GM19025 (cell line): ENCODE data around the gene APBB2.

Experiments used
- ATAC-seq: cut with Tn5 transposase; IDR thresholded peaks from one replicate; pipeline ENCODE4 v1.9.1; 2021; ENCODE audit warnings: mild to moderate bottlenecking, low read depth, moderate library complexity; ENCODE audit not compliant: unreplicated experiment

APBB2 gene

DNA sequence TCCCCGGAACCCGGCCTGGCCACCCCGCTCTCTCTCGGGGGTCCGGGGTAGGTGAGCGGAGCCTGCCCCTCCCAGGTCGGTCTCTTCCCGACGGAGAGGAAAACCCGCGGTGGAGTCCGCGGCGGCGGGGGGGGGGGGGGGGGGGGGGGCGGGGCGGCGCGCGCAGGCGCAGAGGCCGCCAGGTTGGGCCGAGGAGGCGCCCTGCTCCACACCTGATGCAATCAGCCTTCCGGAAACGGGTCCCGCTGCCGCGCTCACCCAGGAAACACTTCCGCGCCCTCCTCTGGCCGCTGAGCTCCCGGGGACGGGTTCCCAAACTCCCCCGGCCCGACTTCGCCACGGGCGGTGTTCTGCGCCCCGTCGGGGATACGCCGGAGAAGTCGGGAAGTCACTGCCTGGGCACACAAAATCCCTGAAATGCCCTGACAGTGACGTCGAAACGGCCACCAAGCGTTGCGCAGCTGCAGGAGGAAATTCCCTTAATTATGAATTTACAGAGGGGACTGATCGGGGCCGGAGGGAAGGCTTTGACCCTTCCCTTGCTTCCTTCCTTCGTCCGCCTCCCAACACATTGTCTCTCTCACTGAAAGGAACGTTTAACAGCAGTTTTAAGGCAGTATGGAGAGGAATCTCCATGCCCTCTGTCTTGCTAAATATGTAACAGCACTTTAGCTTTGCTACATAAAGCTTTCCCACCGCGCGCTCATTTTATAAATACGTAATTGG, 2.1 kb upstream of the APBB2 start:
- peak; percentile 43 for ATAC-seq

DNA sequence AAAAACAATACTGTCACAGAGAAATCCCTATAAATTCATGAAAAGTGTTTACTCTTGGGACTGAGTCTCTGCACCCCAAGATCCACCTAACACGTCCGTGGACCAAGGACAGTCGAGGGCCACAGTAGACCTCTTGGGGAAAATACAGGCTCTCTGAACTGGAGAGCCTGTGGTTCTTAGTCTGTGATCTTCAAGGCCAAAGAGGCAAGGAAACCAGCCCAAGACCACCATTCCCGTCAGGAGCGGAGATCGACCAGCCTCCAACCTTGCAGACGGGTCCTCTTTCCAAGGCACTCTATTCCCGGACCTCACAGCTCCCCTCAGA, 1.6 kb upstream of the APBB2 start:
- no peak for ATAC-seq

DNA sequence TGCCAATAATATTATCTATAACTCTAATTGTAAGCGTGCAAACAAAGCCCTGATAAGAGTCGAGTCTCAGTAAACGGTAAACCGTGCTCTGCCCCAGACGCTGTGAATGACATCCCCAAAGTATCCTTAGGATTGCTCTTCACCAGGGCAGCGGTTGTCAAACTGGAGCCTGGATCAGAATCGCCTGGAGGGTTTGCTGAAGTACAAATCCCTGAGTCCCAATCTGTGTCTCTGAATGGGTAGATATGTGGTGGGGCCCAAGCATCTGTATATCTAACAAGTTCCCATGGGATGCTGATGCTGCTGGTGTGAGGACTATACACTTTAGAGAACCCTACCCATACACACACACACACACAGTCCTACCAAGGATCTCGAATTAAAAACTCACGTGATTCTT, 813 bp upstream of the APBB2 start:
- ATAC-seq, result no peak

DNA sequence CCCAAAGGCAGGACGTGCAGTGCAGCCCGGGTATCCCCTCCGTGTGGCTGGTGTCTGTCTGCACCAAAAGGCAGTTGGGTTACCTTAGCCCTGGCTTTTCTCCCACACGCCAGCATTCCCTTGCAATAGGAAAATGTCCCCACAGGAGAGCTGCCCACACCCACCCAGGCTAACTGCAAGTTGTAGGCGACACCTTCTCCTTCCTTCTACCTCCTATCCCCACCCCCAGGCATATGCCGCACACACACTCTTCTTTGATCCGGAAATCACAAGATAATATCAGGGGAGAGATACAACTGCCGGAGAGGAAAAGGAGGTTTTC, 444 bp upstream of the APBB2 start:
- ATAC-seq, result no peak

DNA sequence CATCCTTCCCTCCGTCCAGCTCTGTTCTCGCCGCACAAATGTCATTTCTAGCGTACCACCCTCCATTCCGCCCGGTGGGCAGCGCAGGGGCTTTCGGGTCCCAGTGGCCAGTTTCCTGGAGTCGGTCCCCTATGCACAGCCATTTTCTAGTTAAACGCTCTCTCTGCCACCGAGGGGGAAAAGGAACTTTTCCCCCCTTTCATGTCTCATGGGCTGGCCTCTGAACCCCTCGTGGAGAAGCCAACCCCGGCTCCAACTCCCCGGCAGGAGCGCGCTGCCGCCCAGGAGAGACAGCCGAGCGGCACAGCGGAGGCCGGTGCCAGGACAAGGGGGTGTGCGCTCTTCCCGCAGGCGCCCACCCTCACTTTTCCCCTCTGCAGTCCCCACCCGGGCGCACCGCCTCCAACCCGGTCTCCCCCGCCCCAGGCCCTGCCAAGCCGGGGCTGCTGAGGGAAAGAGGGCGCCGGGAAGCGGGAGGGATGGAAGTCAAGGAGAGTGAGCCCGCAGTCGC, 662 bp downstream of the APBB2 start:
- peak; percentile 14 for ATAC-seq

DNA sequence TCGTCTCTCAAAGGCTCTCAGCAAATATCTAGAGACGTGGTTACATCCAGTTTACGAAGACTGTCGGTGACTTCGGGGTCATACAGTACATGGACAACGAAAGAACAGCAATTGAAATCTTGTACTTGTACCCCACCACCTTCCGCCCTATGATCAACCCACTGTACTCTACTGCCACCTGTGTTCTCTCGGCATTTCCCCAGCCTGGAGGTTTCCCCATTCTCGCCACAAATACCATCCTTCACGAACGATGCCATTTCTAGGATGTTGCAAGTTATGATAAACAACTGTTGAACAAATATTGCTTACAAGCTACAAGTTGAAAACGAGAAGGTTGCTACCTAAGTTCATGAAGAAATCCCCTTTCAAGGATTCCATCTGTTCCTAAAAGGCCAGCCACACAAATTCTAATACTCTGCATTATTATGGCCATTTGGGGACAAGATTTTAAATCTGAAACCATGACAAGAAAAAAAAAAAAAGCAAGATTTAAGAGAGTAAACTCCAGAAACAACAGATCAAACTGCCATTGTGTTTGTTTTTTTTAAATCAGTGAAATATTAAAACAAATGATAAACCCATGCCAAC, 1.6 kb downstream of the APBB2 start:
- no peak for ATAC-seq

DNA sequence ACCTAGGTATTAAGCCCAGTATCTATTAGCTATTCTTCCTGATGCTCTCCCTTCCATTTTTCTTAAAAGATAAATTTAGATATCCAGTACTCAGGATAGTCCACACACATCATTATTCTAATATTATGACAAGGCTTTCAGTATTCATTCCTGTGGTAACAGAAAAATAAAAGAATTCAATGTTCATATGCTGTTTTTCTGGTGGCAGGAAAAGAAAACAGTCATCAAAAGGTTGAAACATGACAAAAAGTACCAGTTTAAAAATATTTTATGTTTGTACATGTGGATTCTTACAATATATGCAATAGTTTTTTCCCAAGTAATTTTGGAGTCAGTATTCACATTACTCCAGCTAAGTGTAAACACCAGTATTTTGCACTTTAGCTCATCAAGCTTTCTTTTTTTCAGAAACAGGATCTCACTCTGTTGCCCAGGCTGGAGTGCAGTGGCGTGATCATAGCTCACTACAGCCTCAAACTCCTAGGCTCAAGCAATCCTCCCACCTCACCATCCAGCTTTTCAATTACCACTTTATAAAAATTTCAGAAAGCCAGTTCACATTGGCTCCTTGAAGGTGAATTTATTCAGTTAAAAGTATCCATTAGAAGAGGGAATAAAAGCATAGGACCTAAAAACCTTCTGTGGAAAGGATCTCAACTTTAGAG, 2.3 kb downstream of the APBB2 start:
- ATAC-seq, result no peak

DNA sequence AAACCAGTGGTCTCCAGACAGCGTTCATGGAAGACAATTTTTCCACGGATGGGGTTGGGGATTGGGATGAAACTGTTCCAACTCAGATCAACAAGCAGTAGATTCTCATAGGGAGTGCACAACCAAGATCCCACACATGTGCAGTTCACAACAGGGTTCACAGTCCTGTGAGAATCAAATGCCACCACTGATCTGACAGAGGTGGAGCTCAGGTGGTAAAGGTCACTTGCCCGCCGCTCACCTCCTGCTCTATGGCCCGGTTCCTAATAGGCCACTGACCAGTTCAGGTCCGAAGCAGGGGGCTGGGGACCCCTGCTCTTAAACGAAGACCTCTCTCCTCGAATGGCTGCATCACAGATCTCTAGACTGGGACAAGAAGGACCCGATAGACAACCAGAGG, 4.4 kb downstream of the APBB2 start:
- ATAC-seq, result no peak

DNA sequence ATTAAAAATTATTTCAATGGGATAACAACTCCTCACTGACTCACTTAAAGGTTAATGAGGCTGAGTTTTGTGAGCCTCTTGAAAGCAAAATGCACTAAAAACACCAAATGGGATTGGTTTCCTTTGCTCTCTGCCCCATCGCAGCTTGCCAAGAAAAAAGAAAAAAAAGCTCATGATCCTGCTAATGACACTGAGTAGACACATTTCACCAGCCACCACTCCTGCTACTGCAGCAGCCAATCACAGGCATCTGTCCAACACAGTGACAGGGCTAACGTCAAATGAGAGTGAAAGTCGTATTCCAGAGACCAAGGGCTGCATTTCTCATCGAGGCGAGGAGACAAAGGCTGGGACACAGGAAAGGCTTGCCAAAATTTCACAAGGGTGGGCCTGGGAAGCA, 5.2 kb downstream of the APBB2 start:
- no peak for ATAC-seq

DNA sequence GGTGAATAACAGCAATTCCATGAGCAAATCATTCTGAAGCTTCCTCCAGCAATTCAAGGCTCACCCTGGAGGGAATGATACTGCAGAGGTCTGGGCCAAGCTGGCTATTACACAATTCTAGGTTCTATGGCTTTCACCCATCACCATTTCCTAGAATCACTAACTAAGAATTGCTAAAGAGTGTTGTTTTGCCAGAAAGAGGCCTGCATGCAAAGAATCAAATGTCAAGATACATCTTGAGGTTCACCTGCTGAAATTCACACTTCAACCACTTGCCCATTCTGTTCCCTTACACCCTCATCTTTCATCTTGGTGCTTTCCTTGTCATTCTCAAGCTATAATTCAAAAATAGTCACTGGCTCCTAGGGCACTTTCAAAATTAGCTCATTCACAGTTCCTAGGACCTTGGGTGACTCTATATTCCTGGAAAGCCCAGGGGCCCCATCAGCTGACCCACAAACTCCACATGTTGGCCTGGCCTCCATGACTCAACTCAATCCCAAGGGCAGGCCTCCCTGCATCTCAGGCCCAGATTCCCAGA, 7.0 kb downstream of the APBB2 start:
- ATAC-seq, result no peak

DNA sequence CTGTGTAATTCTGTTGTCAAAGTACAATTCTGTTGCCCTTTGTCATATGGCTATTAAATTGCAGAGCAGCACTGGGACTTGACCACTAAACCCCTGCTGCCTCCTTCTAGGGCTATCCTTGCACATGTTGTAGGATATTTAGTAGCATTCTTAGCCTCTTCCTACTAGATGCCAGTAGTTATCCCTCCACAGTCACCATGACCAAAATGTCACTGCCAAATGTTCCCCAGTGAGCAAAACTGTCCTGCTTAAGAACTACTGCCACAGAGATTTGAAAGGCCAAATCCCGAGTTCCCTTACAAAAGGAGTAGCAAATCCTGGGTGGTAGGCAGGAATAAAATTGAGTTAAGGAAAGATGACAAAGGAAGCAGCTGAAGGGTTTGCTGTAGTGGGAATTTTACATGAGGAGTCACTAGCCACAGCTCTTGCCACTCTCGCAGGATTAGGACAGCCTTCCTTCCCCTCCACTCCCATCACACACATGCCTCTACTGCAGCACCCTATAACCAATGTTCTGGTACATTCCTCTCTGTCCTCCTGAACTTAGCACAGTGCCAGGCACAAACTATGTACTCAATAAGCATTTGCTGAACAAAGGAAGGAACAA, 8.4 kb downstream of the APBB2 start:
- ATAC-seq, result no peak

DNA sequence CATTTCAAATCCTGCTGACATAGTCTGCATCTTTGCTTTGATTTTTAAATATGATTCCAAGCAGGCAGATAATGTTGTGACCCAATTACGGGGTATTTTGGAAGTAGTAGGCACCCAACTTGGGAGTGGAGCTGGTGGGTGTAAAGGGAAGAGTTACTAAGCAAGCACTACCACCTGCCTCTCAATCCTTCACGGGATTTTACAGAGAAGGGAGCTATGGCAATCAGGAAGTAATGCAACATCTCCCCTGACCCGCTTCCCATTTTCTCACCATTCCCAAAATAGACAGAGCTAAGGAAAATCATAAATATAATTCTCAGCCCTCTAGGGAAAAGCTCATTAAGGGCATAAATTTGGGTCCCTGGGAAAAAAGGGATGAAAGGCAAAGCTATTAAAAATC, 9.2 kb downstream of the APBB2 start:
- ATAC-seq, result no peak

DNA sequence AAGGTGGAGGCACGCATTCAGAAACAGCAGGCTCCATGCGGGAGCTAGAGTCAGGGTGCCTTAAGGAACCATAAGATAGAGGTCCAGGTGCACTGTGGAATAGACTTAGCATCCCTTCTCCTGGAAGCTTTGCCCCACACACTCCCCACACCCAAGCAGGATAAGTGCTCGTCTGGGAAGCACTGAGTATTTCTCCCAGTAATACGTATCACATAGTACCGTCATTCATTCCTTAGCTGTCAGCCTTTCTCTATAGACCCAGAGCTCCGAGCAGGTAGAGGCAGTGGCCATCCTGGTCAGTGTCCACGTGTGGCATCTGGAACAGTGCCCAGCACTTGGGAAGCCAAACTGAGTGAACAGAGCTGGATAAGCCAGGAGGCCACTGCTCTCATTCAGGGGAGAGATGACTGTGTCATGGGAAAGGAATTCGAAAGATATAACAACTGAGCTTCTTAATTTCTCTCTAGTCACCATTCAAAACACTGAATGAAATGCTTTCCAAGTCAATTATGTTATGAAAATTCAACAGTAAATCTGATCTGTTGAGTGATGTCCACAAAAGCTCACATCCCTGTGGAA, 9.9 kb downstream of the APBB2 start:
- ATAC-seq, result no peak

DNA sequence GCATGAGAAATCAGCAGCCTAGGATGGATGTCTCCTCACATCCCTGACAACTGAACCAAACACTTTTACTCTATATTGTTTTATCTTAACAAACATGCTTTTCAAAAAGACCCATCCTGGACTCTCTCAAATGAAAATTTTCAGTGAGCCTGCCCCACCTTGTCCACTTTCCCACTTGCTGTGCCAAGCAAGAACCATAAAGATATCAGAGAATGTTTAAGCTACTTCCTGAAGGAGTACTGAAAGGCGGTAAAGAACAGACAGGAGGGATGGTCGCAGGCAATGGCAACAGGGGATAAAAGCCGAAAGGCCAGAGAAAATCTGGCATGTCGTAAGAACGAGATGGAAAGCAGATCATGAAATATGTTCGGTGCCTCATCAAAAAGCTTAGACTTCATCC, 10.5 kb downstream of the APBB2 start:
- ATAC-seq, result no peak

DNA sequence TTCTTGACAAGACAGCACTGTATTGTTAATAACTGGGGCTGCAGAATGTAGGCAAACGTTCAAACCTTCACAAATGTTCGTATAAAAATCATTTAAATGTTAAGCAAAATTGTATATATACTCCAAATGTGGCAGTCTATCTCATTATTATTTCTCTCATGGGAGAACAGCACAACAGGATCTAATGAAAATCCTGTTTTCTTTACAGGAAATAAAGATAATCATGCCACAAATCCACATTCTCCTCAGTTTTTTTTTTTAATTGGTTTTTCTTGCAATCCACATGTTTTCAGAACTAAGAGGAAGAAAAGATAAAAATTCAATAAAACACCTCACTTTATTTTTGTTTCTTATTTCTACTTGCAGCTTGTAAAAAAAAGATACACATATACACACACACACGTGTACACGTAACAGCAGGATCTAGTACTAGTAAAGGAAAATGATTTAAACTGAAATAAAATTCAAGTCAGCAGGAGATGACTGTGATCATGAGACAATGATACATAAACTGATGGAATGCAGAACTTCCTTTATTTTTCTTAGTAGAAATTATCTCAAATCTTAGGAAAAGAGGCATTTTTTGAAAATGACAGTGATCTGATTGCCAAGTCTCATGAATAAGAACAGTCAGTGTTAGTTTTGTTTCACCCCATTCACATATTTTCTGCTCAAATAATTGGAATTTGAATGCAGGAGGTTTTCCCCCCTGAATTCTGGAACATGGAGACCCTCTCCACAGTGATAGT, 11.3 kb downstream of the APBB2 start:
- no peak for ATAC-seq

DNA sequence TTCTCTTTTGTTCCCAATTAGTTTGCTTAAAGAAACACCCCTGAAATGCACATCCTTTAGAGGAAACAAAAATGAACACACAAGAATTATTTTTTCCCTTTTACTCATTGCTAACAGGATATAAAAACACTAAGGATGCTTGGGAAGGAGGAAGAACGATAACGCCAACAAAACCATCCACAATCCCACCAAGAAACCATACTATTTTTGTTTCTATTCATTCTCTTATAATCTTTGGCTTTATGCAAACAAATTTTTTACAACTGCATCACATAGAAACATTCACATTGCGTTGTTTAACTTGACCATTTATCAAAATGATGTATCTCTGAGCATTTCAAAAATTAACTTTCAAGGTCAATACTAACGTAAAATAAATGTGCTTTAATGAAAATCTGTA, 12.0 kb downstream of the APBB2 start:
- no peak for ATAC-seq

DNA sequence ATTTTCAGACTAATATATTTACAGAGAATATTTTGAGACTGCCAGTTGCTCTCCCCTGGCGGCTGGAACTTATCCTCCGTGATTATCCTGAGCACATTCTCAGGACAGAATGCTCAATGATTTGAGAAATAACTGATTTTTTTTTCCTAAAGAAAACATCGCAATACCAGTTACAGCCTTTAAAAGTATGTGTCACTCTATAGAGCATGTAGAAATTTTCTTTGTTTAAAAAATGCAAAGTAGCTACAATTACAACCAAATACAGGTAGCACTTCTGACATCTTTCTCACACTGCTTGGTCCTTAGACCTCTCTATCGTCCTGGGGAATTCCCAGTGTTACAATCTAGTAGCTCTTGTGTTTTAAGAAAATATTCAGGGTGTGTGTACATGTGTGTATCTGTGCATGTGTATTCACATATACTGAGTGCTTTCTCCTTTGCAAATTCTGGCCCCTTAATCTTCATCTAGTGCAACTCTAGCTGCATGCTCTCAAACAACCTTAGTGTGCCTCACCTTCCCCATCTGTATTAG, 13.8 kb downstream of the APBB2 start:
- ATAC-seq, result no peak

DNA sequence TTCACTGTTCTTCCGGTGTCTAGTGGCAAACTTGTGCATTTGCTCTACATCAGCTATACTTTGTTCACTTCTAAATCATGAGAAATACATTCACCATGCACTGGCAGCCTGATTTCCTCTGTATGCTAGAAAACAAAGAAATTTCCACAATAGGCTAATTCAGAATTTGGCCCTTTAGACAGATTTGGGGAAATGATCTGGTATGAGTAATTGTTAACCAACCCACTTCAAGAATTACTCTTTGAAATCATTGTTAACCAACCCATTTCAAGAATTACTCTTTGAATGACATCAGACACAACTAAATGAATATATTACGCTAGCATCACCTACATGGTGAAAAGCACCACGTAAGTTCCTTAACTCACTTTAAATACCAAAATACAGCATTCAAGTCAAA, 14.6 kb downstream of the APBB2 start:
- no peak for ATAC-seq

DNA sequence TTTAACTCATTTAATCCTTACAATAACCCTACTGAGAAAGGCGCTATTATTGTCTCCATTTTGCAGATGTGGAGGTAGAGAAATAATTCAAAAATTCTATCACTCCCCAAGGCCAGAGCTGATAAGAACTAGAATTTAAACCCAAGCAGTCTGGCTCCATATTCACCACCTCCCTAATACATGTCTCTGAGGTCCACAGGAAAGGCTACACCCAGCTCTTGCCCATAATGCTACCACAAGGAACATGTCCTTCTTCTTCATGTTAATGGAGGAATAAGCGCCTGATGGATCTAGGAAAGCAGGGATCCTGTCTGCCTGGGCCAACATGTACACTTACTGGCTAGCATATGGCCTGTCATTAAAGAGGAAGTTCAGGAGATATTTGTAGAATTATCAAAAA, 16.3 kb downstream of the APBB2 start:
- no peak for ATAC-seq

DNA sequence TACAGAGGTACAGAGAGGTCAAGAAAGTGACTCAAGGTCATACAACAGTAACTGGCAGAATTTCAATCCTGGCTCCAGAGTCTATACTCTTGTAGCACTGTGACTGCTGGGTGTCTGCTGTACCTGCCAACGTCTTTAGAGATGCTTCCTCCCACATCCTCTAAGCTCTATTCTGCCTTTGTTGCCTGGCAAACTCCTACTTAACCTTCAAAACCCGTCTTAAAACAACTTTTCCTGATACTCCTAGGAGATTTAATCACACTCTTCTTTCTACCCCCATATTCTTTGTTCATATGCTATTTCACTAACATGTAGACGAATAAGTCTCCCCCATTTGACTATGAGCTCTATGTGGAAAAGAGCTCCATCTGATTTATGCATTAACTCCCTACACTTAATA, 16.8 kb downstream of the APBB2 start:
- ATAC-seq, result no peak
